Panc1 (cell line): Measurements from ENCODE around the gene SLC16A12. TPM values are rescaled to one million over a fixed set of nuclear protein-coding genes. Genes with fewer than 3 reads are reported as not detected.

ENCODE experiments used
- ATAC-seq: fragments of 200-7000 bp; cut with Tn5 transposase; 2 replicates; pipeline ENCODE4 v1.9.1; 2020; ENCODE audit warnings: mild to moderate bottlenecking, moderate library complexity
- BruUV-seq: library from RNA; stranded (reverse); fragments of 400-500 nt; replicated peaks from 2 replicates; lab custom pipeline; 2021; lab: Mats Ljungman, UMichigan
- CTCF ChIA-PET: fragments of 300-600 bp; sonication (Branson Sonifier 250); formaldehyde crosslinking; loops from one replicate; lab custom pipeline; 2022; ENCODE audit warnings: antibody characterized with exemption; lab: Charles Lee
- POLR2A ChIA-PET: fragments of 300-600 bp; sonication (Branson Sonifier 250); formaldehyde crosslinking; loops from one replicate; lab custom pipeline; 2022; ENCODE audit warnings: antibody characterized with exemption; lab: Charles Lee
- DNase-seq: peaks from one replicate; pipeline ENCODE4 v3.0.0-alpha.2; 2010; ENCODE audit warnings: low read depth, low spot score
- H3K27ac ChIP-seq: 2 replicates; pipeline ENCODE4 v1.5.1; 2011; ENCODE audit warnings: mild to moderate bottlenecking, low read length, inconsistent platforms
- H3K27me3 ChIP-seq: fragments of 200-500 bp; sonication (Bioruptor generic); 2 replicates; pipeline ENCODE4 v1.6.0; 2014; ENCODE audit warnings: low read length, inconsistent platforms; ENCODE audit not compliant: control insufficient read depth, insufficient read depth
- H3K36me3 ChIP-seq: fragments of 200-500 bp; sonication (Bioruptor generic); 2 replicates; pipeline ENCODE4 v1.5.1; 2014; ENCODE audit warnings: inconsistent platforms, mild to moderate bottlenecking, low read length, moderate library complexity; ENCODE audit not compliant: control insufficient read depth, insufficient read depth
- H3K4me1 ChIP-seq: 2 replicates; pipeline ENCODE4 v1.5.1; 2011; ENCODE audit warnings: inconsistent platforms, mild to moderate bottlenecking, low read length, moderate library complexity; ENCODE audit not compliant: control insufficient read depth, insufficient read depth
- H3K4me3 ChIP-seq, 2 experiments: 2 replicates each; pipeline ENCODE4 v1.5.1; 2011 to 2012; ENCODE audit warnings: low read depth in 2 of 2, low read length in 2 of 2, mild to moderate bottlenecking in 2 of 2, inconsistent platforms in 1 of 2, moderate library complexity in 1 of 2
- H3K9me3 ChIP-seq: fragments of 200-500 bp; sonication (Bioruptor generic); 2 replicates; pipeline ENCODE4 v1.5.1; 2014; ENCODE audit warnings: low read depth, mild to moderate bottlenecking, inconsistent platforms, low read length, moderate library complexity; ENCODE audit not compliant: control insufficient read depth, insufficient read depth
- POLR2AphosphoS5 ChIP-seq: IDR thresholded peaks from 2 replicates; pipeline ENCODE4 v1.6.1; 2012; ENCODE audit warnings: mild to moderate bottlenecking, low read depth, low read length, moderate library complexity
- REST ChIP-seq, 2 experiments: IDR thresholded peaks; 2 replicates each; pipeline ENCODE4 v1.6.1; 2011 to 2012; ENCODE audit warnings: low read depth in 2 of 2, control low read depth in 1 of 2, low read length in 1 of 2, mild to moderate bottlenecking in 1 of 2, moderate library complexity in 1 of 2; ENCODE audit not compliant: insufficient read depth in 1 of 2
- TCF7L2 ChIP-seq: IDR thresholded peaks from 2 replicates; pipeline ENCODE4 v1.6.1; 2011; ENCODE audit warnings: mild to moderate bottlenecking, low read depth, low read length, inconsistent platforms
- in situ Hi-C: cut with HindIII; loops from 2 replicates; pipeline ENCODE4 v1.10.0; 2016; ENCODE audit warnings: low sequenced_read_pairs, low pct_unique_long_range_greater_than_20kb
- intact Hi-C: fragments of 100-400 bp; cut with micrococcal nuclease; formaldehyde crosslinking; loops from one replicate; pipeline ENCODE4 v1.10.0; 2022; ENCODE audit not compliant: unreplicated experiment
- total RNA-seq: library from RNA; stranded (reverse); gene quantifications from one replicate; pipeline ENCODE4 v1.2.1, GENCODE V29; 2021; ENCODE audit not compliant: unreplicated experiment
- TF ChIP-seq, protein P1 (sequence below): fragments of 450-650 bp; IDR thresholded peaks from 2 replicates; pipeline ENCODE4 v1.5.1; 2017; ENCODE audit warnings: mild to moderate bottlenecking

SLC16A12 gene
- total RNA-seq, 1 experiment from 2014 or later, result not detected

DNA sequence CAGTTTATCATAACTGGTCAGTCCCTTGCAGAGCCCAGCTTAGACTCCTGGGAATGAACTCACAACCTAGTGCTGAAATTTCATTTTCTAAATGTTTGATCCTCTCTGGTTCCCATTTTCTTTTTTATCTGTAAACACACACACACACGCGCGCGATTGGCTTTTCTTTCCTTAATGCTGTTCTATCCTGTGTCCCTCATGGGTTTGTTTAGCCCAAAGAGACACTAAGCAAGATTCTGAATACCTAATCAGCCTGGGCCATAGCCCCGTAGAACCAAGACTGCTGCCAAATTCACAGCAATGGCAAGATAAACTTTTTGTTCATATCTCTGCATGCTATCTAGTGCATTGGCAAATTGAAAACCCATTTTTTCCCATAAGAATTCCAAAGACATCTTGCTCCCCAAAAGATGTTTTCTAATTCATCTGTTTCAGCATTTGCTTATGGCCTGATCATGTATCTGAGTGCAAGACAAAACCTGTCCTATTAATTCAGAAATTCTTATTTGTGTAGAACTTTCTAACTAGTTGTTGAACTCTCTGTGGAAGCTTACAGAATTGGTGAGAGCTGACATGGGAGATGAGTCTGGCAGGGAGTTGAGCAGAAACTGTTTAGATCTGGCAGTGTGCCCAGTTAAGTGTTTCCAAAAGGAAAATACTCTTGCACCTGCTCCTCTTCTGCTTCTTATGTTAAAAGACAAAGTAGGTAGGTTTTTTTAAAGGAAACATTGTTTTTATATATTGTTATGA, 144.7 kb downstream of the SLC16A12 start:
- BruUV-seq, result no TSS peak
- ChIA-PET POLR2A (no interaction called here), CTCF (interaction anchor here (1.1 kb wide), 1 partner anchor 173 kb away, joined by 3 read pairs; no protein-coding TSS in a partner anchor)
- TF ChIP-seq POLR2AphosphoS5 (no peak), REST (IDR thresholded peaks at IDR 0.05; ENCODE audit: insufficient read depth in 1 of 2, low read depth in 2 of 2, low read length in 1 of 2) (no peak), TCF7L2 (no peak)
- TF ChIP-seq, protein P1, sequence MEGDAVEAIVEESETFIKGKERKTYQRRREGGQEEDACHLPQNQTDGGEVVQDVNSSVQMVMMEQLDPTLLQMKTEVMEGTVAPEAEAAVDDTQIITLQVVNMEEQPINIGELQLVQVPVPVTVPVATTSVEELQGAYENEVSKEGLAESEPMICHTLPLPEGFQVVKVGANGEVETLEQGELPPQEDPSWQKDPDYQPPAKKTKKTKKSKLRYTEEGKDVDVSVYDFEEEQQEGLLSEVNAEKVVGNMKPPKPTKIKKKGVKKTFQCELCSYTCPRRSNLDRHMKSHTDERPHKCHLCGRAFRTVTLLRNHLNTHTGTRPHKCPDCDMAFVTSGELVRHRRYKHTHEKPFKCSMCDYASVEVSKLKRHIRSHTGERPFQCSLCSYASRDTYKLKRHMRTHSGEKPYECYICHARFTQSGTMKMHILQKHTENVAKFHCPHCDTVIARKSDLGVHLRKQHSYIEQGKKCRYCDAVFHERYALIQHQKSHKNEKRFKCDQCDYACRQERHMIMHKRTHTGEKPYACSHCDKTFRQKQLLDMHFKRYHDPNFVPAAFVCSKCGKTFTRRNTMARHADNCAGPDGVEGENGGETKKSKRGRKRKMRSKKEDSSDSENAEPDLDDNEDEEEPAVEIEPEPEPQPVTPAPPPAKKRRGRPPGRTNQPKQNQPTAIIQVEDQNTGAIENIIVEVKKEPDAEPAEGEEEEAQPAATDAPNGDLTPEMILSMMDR, result no peak
- in situ Hi-C loops, result no loop called here
- ATAC-seq, result no peak
- Histone ChIP-seq H3K9me3 (no peaks in the 10 kb centered on the region), H3K36me3 (no peaks in the 10 kb centered on the region), H3K27me3 (no peaks in the 10 kb centered on the region), H3K4me1 (peaks cover 33% of the 10 kb centered on the region), H3K27ac (peak overlapping the region; percentile 19), H3K4me3 (no peak overlapping the region)
- no peak for DNase-seq
- intact Hi-C loops, result no loop called here

DNA sequence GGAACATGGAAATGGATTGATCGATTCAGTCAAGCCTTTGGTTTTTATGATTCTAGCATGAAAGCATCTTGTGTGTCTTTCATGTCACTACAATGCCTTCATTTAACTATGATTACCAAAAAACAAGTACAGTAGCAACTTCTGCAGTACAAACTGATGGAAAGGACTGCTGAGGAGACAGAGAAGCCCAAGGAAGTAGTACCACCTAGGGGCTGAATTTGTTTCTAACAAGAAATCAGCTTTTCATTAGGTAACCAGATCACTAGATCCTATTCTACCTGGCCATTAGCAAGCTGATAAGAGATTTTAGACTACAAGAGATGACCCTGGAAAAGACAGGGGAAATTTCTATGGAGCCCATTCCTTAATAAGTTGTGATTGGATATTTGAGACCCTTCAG, 146.1 kb downstream of the SLC16A12 start:
- Histone ChIP-seq H3K36me3 (no peaks in the 10 kb centered on the region), H3K27ac (peak overlapping the region; percentile 75), H3K27me3 (no peaks in the 10 kb centered on the region), H3K4me1 (peaks cover 31% of the 10 kb centered on the region), H3K4me3 (no peak overlapping the region), H3K9me3 (no peaks in the 10 kb centered on the region)
- intact Hi-C loops (no loop called here), in situ Hi-C loops (no loop called here)
- ChIA-PET POLR2A (interaction anchor here (0.6 kb wide), 1 partner anchor 153 kb away, joined by 7 read pairs; no protein-coding TSS in a partner anchor), CTCF (interaction anchor here (0.6 to 1.6 kb wide), 3 partner anchors 20 to 303 kb away, joined by 3 to 8 read pairs (median 5); no protein-coding TSS in a partner anchor)
- peak; percentile 44 for ATAC-seq
- TF ChIP-seq, protein P1, result peak; percentile 71; the same call in 1 of the 2 replicates
- TF ChIP-seq TCF7L2, result no peak
- BruUV-seq, result no TSS peak
- DNase-seq, result no peak
